ENCODE measurements around the gene MADCAM1. TPM values are rescaled to one million over a fixed set of nuclear protein-coding genes. Genes with fewer than 3 reads are reported as not detected.

Gene MADCAM1
- total and polyA plus RNA-seq, 7 experiments from 2014 or later: 0.12 to 1.8 (median 0.61) TPM; not detected in 2

DNA sequence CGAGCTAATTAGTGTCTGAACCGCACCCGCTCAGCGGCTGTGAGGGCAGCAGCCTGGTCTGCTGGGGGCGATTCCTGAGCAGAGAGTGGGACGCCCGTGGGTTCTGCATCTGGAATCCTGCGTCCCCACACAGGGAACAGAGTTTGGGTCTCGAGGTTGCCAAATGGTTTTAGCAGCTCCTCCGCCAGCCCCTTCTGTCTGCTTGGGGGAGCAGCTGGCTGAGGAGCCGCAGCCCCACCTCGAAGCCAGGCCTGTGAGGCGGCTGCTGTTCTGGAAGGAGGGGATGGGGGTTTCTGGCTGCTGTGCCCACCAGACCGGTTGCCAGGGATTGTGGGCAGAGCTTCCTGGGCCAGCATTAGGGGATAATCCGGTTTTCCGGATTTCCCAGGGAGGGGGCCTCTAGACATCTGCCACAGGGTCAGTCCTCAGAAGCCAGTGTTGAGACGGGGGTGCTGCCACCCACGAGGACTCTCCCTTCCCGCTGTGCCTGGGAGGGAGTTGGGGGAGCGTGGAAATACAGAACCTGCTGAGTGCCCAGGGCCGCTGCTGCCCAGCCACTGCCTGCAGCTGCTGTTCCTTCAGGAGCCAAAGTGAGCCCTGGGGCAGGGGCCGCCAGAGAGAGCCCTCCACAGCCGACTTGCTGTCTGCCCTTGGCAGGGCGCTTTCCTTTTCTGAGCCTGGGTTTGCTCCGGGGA is 37.2 kb downstream of the MADCAM1 start:
- Histone ChIP-seq H3K4me1 (ENCODE audit: control insufficient read depth in 2 of 2, insufficient read depth in 2 of 2, low read length in 2 of 2) (peaks cover 8 to 9% of the 10 kb centered on the region in 2 donors), H3K36me3 (ENCODE audit: control insufficient read depth in 2 of 3, insufficient read depth in 3 of 3, low read length in 3 of 3) (peaks cover 0 to 39% (median 5%) of the 10 kb centered on the region in 3 experiments), H3K27ac (ENCODE audit: low read depth, low read length) (peak overlapping the region; percentile 81), H3K4me3 (ENCODE audit: low read length) (peak overlapping the region; percentile 67), H3K9me3 (ENCODE audit: control insufficient read depth in 2 of 3, low read length in 3 of 3) (no peaks in the 10 kb centered on the region), H3K27me3 (ENCODE audit: control insufficient read depth in 2 of 2, insufficient read depth in 2 of 2, low read length in 2 of 2) (no peaks in the 10 kb centered on the region)
- Mint-ChIP-seq H3K4me3 (peak overlapping the region; percentile 52 to 96 (median 90)), H3K27me3 (no peaks in the 10 kb centered on the region), H3K4me1 (peaks cover 8 to 32% (median 16%) of the 10 kb centered on the region in 7 donors), H3K9me3 (no peaks in the 10 kb centered on the region), H3K36me3 (peaks cover 0 to 7% (median 4%) of the 10 kb centered on the region in 5 donors), H3K27ac (peak overlapping the region in 7 of 9 donors; percentile 10 to 94 (median 77))
- DNase-seq: no peak
- no peak for ATAC-seq
- POLR2A ChIA-PET: interaction anchor here (0.6 to 6.3 kb wide), 5 partner anchors 14 to 127 kb away, joined by 3 to 70 read pairs (median 3); no protein-coding TSS in a partner anchor
- CTCF ChIA-PET: interaction anchor here (0.6 to 3.7 kb wide), 6 partner anchors 9 to 239 kb away, joined by 3 to 28 read pairs (median 4); no protein-coding TSS in a partner anchor
- intact Hi-C loops (cut with micrococcal nuclease): no loop called here

DNA sequence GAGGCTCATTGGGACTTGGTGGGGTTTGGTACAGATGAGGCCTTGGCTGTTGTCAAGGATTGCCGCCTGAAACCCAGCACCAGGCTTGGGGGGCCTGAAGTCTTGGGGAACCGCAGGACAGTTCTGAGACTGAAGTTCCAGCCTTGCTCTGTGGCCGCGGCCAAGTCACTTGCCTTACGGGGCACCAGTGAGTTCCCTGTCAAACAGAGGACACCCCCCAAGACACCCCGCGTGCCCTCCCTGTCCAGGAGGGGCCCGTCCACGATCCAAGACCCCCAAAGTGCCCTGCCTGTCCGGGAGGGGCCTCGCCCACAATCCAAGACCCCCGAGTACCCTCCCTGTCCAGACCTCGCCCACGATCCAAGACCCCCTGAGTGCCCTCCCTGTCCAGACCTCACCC is 37.8 kb downstream of the MADCAM1 start:
- Mint-ChIP-seq H3K36me3 (peaks cover 0 to 8% (median 4%) of the 10 kb centered on the region in 5 donors), H3K4me1 (peaks cover 8 to 32% (median 16%) of the 10 kb centered on the region in 7 donors), H3K4me3 (peak overlapping the region in 7 of 10 donors; percentile 20 to 96 (median 90)), H3K27ac (peak overlapping the region in 6 of 9 donors; percentile 10 to 94 (median 32)), H3K9me3 (no peaks in the 10 kb centered on the region), H3K27me3 (no peaks in the 10 kb centered on the region)
- Histone ChIP-seq H3K27ac (ENCODE audit: low read depth, low read length) (peak overlapping the region; percentile 81), H3K4me1 (ENCODE audit: control insufficient read depth in 2 of 2, insufficient read depth in 2 of 2, low read length in 2 of 2) (peaks cover 8 to 9% of the 10 kb centered on the region in 2 donors), H3K27me3 (ENCODE audit: control insufficient read depth in 2 of 2, insufficient read depth in 2 of 2, low read length in 2 of 2) (no peaks in the 10 kb centered on the region), H3K36me3 (ENCODE audit: control insufficient read depth in 2 of 3, insufficient read depth in 3 of 3, low read length in 3 of 3) (peaks cover 0 to 43% (median 5%) of the 10 kb centered on the region in 3 experiments), H3K9me3 (ENCODE audit: control insufficient read depth in 2 of 3, low read length in 3 of 3) (no peaks in the 10 kb centered on the region), H3K4me3 (ENCODE audit: low read length) (no peak overlapping the region)
- CTCF ChIA-PET: interaction anchor here (0.9 kb wide), 1 partner anchor 240 kb away, joined by 3 read pairs; no protein-coding TSS in a partner anchor
- POLR2A ChIA-PET: interaction anchor here (6.3 kb wide), 1 partner anchor 24 kb away, joined by 70 read pairs; no protein-coding TSS in a partner anchor
- DNase-seq (no peak), ATAC-seq (no peak)
- intact Hi-C loops (cut with micrococcal nuclease): no loop called here

DNA sequence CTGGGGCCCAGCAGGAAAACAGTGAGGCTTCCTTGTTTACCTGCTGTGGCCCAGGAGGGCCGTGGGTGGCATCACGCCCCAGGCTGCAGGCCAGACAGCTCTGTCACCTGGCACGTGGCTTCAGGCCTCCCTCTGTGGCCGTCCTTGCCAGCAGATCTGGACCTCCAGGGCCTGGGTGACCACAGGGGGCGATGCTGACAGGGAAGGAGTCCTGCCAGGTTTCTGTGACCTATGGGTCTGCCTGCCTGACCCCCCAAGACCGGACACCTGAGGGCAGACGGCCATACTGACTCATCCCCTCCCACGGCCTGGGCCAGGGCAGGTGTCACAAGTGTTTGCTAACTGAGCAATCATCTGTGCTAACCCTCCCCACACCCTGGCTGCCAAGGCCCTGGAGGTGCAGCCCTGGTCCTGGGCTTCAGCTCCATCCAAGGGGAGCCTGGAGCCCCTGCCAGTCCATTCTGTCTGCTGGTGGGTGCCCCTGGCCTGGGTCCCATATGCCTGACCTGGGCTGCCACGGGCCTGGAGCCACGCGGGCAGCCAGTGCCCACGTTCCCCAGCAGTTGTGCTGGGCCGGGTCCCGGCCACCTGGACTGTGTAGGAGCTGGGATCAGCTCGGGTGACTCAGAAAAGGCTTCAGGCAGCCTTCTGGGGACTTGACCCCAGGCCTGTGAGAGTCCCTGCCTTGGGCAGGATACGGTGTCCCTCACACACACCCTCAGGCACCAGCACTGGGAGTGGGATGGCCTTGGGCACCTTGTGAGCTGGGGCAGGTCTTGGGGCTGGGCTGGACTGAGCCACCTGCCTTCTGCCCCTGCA is 38.9 kb downstream of the MADCAM1 start:
- POLR2A ChIA-PET: no interaction called here
- Mint-ChIP-seq H3K4me3 (peak overlapping the region in 5 of 10 donors; percentile 51 to 71 (median 53)), H3K36me3 (peaks cover 0 to 8% (median 4%) of the 10 kb centered on the region in 5 donors), H3K27ac (peak overlapping the region in 2 of 9 donors; percentile 52 to 76), H3K9me3 (no peaks in the 10 kb centered on the region), H3K27me3 (no peaks in the 10 kb centered on the region), H3K4me1 (peaks cover 8 to 29% (median 16%) of the 10 kb centered on the region in 7 donors)
- no peaks in the 10 kb centered on the region for H3K27me3 ChIP-seq (ENCODE audit: control insufficient read depth in 2 of 2, insufficient read depth in 2 of 2, low read length in 2 of 2)
- H3K9me3 ChIP-seq (ENCODE audit: control insufficient read depth in 2 of 3, low read length in 3 of 3): no peaks in the 10 kb centered on the region
- ATAC-seq: no peak
- no peak overlapping the region for H3K4me3 ChIP-seq (ENCODE audit: low read length)
- H3K27ac ChIP-seq (ENCODE audit: low read depth, low read length): no peak overlapping the region
- peaks cover 8 to 9% of the 10 kb centered on the region in 2 donors for H3K4me1 ChIP-seq (ENCODE audit: control insufficient read depth in 2 of 2, insufficient read depth in 2 of 2, low read length in 2 of 2)
- peaks cover 0 to 50% (median 5%) of the 10 kb centered on the region in 3 experiments for H3K36me3 ChIP-seq (ENCODE audit: control insufficient read depth in 2 of 3, insufficient read depth in 3 of 3, low read length in 3 of 3)
- intact Hi-C loops (cut with micrococcal nuclease): no loop called here
- DNase-seq: no peak
- CTCF ChIA-PET: no interaction called here

DNA sequence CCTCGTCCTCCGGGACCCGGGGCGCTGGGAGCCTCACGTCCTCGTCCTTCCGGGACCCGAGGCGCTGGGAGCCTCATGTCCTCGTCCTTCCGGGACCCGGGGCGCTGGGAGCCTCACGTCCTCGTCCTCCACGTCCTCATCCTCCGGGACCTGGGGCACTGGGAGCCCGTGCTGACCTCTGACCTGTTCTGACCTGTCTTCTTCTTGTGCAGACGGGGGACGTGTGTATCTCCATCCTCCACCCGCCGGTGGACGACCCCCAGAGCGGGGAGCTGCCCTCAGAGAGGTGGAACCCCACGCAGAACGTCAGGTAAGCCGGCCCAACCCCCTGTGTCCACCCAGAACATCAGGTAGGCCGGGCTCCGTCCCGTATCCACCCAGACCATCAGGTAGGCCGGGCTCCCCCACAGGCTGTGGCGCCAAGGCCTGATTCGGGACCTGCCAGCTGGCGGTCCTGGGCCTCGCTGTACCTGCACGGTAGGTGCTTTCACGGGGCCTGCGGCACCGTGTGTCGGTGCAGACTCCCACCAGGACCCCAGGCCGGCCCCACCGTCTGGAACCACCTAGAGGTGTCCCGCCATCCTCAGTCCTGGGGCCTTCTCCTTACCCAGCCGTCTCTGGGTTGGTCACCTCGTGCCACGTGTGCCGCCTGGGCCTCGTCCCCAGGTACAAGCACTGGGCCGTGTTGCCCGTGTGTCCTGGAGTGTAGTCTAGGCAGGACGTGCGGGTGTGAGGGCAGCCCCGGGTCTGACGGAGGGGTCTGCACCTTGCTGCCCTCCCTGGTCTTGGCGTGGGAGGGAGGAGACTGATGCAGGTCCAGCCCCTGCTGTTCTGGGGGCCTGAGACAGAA is 40.0 kb downstream of the MADCAM1 start:
- peaks cover 0 to 8% (median 4%) of the 10 kb centered on the region in 5 donors for H3K36me3 Mint-ChIP-seq
- H3K9me3 Mint-ChIP-seq: no peaks in the 10 kb centered on the region
- peak overlapping the region in 1 of 9 donors; percentile 28 for H3K27ac Mint-ChIP-seq
- peak overlapping the region in 1 of 10 donors; percentile 34 for H3K4me3 Mint-ChIP-seq
- ATAC-seq (no peak), DNase-seq (no peak)
- Histone ChIP-seq H3K36me3 (ENCODE audit: control insufficient read depth in 2 of 3, insufficient read depth in 3 of 3, low read length in 3 of 3) (peaks cover 0 to 56% (median 5%) of the 10 kb centered on the region in 3 experiments), H3K9me3 (ENCODE audit: control insufficient read depth in 2 of 3, low read length in 3 of 3) (no peaks in the 10 kb centered on the region), H3K27ac (ENCODE audit: low read depth, low read length) (no peak overlapping the region), H3K27me3 (ENCODE audit: control insufficient read depth in 2 of 2, insufficient read depth in 2 of 2, low read length in 2 of 2) (no peaks in the 10 kb centered on the region), H3K4me1 (ENCODE audit: control insufficient read depth in 2 of 2, insufficient read depth in 2 of 2, low read length in 2 of 2) (peaks cover 8 to 9% of the 10 kb centered on the region in 2 donors), H3K4me3 (ENCODE audit: low read length) (no peak overlapping the region)
- intact Hi-C loops (cut with micrococcal nuclease): no loop called here
- ChIA-PET POLR2A (no interaction called here), CTCF (interaction anchor here (0.6 kb wide), 1 partner anchor 901 kb away, joined by 3 read pairs; no protein-coding TSS in a partner anchor)
- peaks cover 8 to 25% (median 16%) of the 10 kb centered on the region in 7 donors for H3K4me1 Mint-ChIP-seq
- H3K27me3 Mint-ChIP-seq: no peaks in the 10 kb centered on the region

DNA sequence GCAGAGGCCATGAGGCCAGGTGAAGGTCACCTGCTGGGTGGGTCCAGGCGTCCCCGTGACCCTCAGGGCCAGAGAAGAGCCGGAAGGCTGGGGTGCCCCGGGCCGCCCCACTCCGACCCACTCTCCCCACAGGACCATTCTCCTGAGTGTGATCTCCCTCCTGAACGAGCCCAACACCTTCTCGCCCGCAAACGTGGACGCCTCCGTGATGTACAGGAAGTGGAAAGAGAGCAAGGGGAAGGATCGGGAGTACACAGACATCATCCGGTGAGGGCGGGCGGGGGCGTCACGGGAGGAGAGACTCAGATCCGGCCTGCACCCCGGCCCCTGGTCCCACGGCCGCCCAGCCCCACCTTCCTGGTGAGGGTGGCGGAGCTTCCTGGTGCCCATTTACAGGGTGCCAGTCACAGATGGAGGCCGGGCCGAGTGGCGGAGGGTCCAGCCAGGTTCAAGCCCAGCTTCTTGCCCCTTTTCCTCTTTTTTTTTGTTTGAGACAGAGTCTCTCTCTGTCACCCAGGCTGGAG is 40.7 kb downstream of the MADCAM1 start:
- H3K9me3 ChIP-seq (ENCODE audit: control insufficient read depth in 2 of 3, low read length in 3 of 3): no peaks in the 10 kb centered on the region
- POLR2A ChIA-PET: no interaction called here
- intact Hi-C loops (cut with micrococcal nuclease): no loop called here
- H3K36me3 Mint-ChIP-seq: peaks cover 0 to 8% (median 4%) of the 10 kb centered on the region in 5 donors
- no peaks in the 10 kb centered on the region for H3K9me3 Mint-ChIP-seq
- no peaks in the 10 kb centered on the region for H3K27me3 ChIP-seq (ENCODE audit: control insufficient read depth in 2 of 2, insufficient read depth in 2 of 2, low read length in 2 of 2)
- peaks cover 8 to 9% of the 10 kb centered on the region in 2 donors for H3K4me1 ChIP-seq (ENCODE audit: control insufficient read depth in 2 of 2, insufficient read depth in 2 of 2, low read length in 2 of 2)
- ATAC-seq (no peak), DNase-seq (no peak)
- H3K4me3 Mint-ChIP-seq: no peak overlapping the region
- CTCF ChIA-PET: no interaction called here
- no peak overlapping the region for H3K27ac ChIP-seq (ENCODE audit: low read depth, low read length)
- no peaks in the 10 kb centered on the region for H3K27me3 Mint-ChIP-seq
- H3K36me3 ChIP-seq (ENCODE audit: control insufficient read depth in 2 of 3, insufficient read depth in 3 of 3, low read length in 3 of 3): peaks cover 0 to 61% (median 5%) of the 10 kb centered on the region in 3 experiments
- H3K4me3 ChIP-seq (ENCODE audit: low read length): no peak overlapping the region
- no peak overlapping the region for H3K27ac Mint-ChIP-seq
- peaks cover 8 to 25% (median 16%) of the 10 kb centered on the region in 7 donors for H3K4me1 Mint-ChIP-seq
